Upper lobe of left lung (tissue), 6 donors: ENCODE measurements around the gene PTPRJ. TPM values are rescaled to one million over a fixed set of nuclear protein-coding genes. Genes with fewer than 3 reads are reported as not detected.

Experiments
- ATAC-seq, 2 donors: fragments of 200-7000 bp; cut with Tn5 transposase; one replicate each; pipeline ENCODE4 v1.9.1; 2022; ENCODE audit warnings: mild to moderate bottlenecking in 2 of 2, moderate library complexity in 2 of 2; ENCODE audit not compliant: low FRiP score in 2 of 2
- DNase-seq, 2 donors: peaks; one replicate each; pipeline ENCODE4 v3.0.0-alpha.2; 2019 to 2020
- H3K27ac ChIP-seq, 4 donors: fragments of 200-600 bp; sonication (generic); one replicate each; pipeline ENCODE4 v1.5.1; 2016 to 2019
- H3K27me3 ChIP-seq, 4 donors: fragments of 200-600 bp; sonication (generic); one replicate each; pipeline ENCODE4 v1.5.1; 2017 to 2019
- H3K36me3 ChIP-seq, 4 donors: fragments of 200-600 bp; sonication (generic); one replicate each; pipeline ENCODE4 v1.5.1; 2016 to 2019
- H3K4me1 ChIP-seq, 4 donors: fragments of 200-600 bp; sonication (generic); one replicate each; pipeline ENCODE4 v1.5.1; 2018 to 2019
- H3K4me3 ChIP-seq, 4 donors: fragments of 200-600 bp; sonication (generic); one replicate each; pipeline ENCODE4 v1.5.1; 2017 to 2019; ENCODE audit warnings: mild to moderate bottlenecking in 2 of 4, moderate library complexity in 1 of 4
- H3K9me3 ChIP-seq, 4 donors: fragments of 200-600 bp; sonication (generic); one replicate each; pipeline ENCODE4 v1.5.1; 2018 to 2019
- EP300 ChIP-seq, 4 donors: sonication (generic); formaldehyde crosslinking; IDR thresholded peaks; one replicate each; pipeline ENCODE4 v1.5.1; 2017; ENCODE audit warnings: antibody characterized with exemption in 4 of 4, control low read depth in 2 of 4
- POLR2A ChIP-seq, 4 donors: fragments of 450-650 bp; IDR thresholded peaks; one replicate each; pipeline ENCODE4 v1.5.1; 2016 to 2017; ENCODE audit warnings: antibody characterized with exemption in 4 of 4, mild to moderate bottlenecking in 2 of 4
- POLR2AphosphoS5 ChIP-seq, 2 donors: sonication (generic); formaldehyde crosslinking; IDR thresholded peaks; one replicate each; pipeline ENCODE4 v1.5.1; 2017; ENCODE audit warnings: antibody characterized with exemption in 2 of 2
- WGBS, 2 donors: methylation state at CpG; one replicate each; pipeline ENCODE4 v1.1.5; 2017 to 2018; 5-methylcytosine and 5-hydroxymethylcytosine counted together
- total RNA-seq, 6 donors: library from RNA; depleted of rRNA in 4 of 6; stranded (reverse); fragments of >200 nt in 4 of 6; gene quantifications; one replicate each; pipeline versions ENCODE4 v1.1.0 to v1.2.1, GENCODE V29; 2016 to 2021
- TF ChIP-seq, protein P1 (sequence below), 6 experiments: fragments of 450-650 bp in 4 of 6; fragments of 200-600 bp in 2 of 6; sonication (generic) in 2 of 6; IDR thresholded peaks; one replicate each; pipeline ENCODE4 v1.5.1; 2016 to 2019; ENCODE audit warnings: antibody characterized with exemption in 6 of 6
- donor health status: DM: no; HTN: no; CAD: no; lungs with moderate emphysema.
- donor health status: DM: no; HTN: yes; CAD: no; lungs with severe emphysema.

The PTPRJ gene
- total RNA-seq, 6 donors from 2014 or later, result 17.9 to 50.4 (median 32.9) TPM

DNA sequence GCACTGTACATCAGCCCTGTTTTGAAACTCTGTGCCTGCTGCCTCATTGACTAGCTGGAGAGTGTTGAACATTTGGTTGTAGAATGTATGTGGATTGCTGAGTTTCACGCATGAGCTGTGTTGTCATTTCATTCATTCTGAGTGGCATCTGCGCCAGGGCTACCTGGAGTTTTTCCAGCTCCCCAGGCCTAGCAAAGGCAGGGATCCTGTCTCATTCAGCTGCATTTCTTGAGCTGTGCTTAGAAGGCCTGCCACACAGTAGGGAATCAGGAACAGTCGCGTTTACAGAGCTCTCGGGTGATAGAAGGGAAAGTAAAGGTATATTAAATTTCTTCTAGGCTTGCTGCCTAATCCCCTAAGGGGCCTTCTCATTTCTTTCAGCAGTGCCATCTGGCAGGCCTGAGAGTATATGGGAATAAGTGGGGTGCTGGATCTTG lies 44.3 kb downstream of the PTPRJ start:
- H3K27me3 ChIP-seq, result no peaks in the 10 kb centered on the region
- ATAC-seq, result no peak
- H3K36me3 ChIP-seq, result no peaks in the 10 kb centered on the region
- no peak overlapping the region for H3K4me3 ChIP-seq
- peaks cover 10 to 24% (median 21%) of the 10 kb centered on the region in 4 donors for H3K4me1 ChIP-seq
- 83 to 85% methylated on average over 5 of the region's 5 CpGs for WGBS, 2 donors
- H3K27ac ChIP-seq, result peak overlapping the region in 1 of 4 donors; percentile 70
- H3K9me3 ChIP-seq, result no peaks in the 10 kb centered on the region
- TF ChIP-seq POLR2A (IDR thresholded peaks at IDR 0.05) (no peak), EP300 (IDR thresholded peaks at IDR 0.05) (no peak), POLR2AphosphoS5 (IDR thresholded peaks at IDR 0.05) (no peak)
- TF ChIP-seq, protein P1, sequence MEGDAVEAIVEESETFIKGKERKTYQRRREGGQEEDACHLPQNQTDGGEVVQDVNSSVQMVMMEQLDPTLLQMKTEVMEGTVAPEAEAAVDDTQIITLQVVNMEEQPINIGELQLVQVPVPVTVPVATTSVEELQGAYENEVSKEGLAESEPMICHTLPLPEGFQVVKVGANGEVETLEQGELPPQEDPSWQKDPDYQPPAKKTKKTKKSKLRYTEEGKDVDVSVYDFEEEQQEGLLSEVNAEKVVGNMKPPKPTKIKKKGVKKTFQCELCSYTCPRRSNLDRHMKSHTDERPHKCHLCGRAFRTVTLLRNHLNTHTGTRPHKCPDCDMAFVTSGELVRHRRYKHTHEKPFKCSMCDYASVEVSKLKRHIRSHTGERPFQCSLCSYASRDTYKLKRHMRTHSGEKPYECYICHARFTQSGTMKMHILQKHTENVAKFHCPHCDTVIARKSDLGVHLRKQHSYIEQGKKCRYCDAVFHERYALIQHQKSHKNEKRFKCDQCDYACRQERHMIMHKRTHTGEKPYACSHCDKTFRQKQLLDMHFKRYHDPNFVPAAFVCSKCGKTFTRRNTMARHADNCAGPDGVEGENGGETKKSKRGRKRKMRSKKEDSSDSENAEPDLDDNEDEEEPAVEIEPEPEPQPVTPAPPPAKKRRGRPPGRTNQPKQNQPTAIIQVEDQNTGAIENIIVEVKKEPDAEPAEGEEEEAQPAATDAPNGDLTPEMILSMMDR (IDR thresholded peaks at IDR 0.05), result no peak
- DNase-seq, result no peak

GRCh38 chr11:48025293-48025983 lies 45.1 kb downstream of the PTPRJ start:
- DNase-seq, result no peak
- H3K27ac ChIP-seq, result peak overlapping the region in 2 of 4 donors; percentile 44 to 70
- ATAC-seq, result no peak
- H3K4me3 ChIP-seq, result no peak overlapping the region
- H3K4me1 ChIP-seq, result peaks cover 16 to 28% (median 24%) of the 10 kb centered on the region in 4 donors
- H3K27me3 ChIP-seq, result no peaks in the 10 kb centered on the region
- H3K9me3 ChIP-seq, result no peaks in the 10 kb centered on the region
- no peaks in the 10 kb centered on the region for H3K36me3 ChIP-seq
- WGBS, 2 donors, result 91 to 98% methylated on average over 9 of the region's 9 CpGs
- TF ChIP-seq, protein P1 (IDR thresholded peaks at IDR 0.05), result no peak
- TF ChIP-seq POLR2A (IDR thresholded peaks at IDR 0.05) (no peak), POLR2AphosphoS5 (IDR thresholded peaks at IDR 0.05) (no peak), EP300 (IDR thresholded peaks at IDR 0.05) (no peak)

GRCh38 chr11:48025984-48026340 lies 45.6 kb downstream of the PTPRJ start:
- no peaks in the 10 kb centered on the region for H3K36me3 ChIP-seq
- DNase-seq, result no peak
- peak overlapping the region in 3 of 4 donors; percentile 44 to 70 (median 58) for H3K27ac ChIP-seq
- peak; percentile 29 to 54 for ATAC-seq
- no peak for TF ChIP-seq POLR2A (IDR thresholded peaks at IDR 0.05)
- no peak for TF ChIP-seq EP300 (IDR thresholded peaks at IDR 0.05)
- TF ChIP-seq, protein P1 (IDR thresholded peaks at IDR 0.05), result no peak
- TF ChIP-seq POLR2AphosphoS5 (IDR thresholded peaks at IDR 0.05), result no peak
- H3K4me3 ChIP-seq, result no peak overlapping the region
- no peaks in the 10 kb centered on the region for H3K9me3 ChIP-seq
- 77 to 82% methylated on average over 3 of the region's 3 CpGs for WGBS, 2 donors
- peaks cover 19 to 27% (median 24%) of the 10 kb centered on the region in 4 donors for H3K4me1 ChIP-seq
- no peaks in the 10 kb centered on the region for H3K27me3 ChIP-seq

DNA sequence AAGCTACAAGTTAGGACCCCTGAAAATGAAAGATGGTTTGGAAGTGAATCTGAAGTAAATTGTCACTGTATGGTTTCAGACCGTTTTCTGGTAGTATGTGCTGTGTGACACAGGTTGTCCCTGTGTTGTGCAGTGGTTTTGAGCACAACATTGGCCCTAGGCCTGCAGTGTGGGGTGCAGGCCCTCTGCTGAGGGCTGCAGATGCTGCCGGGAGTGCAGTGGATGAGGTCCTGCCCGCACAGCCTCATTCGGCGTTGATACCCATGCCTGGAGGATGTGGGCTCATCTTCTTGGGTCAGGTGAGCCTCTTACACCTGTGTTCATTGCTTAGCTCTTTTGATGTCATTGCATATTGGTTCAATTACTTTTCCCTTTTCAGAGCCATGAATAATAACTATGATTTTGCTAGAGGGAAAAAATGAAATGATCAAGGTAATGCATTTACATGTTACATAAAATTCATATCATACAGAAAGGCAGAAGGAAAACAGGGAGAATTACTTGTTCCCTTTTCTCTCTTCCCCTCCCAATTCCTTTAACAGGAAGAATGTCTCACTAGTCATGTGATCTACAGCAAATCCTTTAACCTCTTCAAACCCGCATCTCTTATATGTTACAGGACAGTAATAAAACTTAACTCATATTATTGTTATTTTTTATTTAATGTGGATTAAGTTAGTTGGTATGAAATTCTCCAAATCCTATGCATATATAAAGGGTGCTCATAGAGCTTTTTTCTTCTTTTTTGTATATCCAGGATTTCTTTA lies 48.7 kb downstream of the PTPRJ start:
- 56 to 71% methylated on average over 6 of the region's 6 CpGs for WGBS, 2 donors
- ATAC-seq (no peak), DNase-seq (no peak)
- Histone ChIP-seq H3K27me3 (no peaks in the 10 kb centered on the region), H3K27ac (peak overlapping the region in 2 of 4 donors; percentile 48 to 75), H3K4me3 (no peak overlapping the region), H3K4me1 (peaks cover 28 to 46% (median 39%) of the 10 kb centered on the region in 4 donors), H3K9me3 (no peaks in the 10 kb centered on the region), H3K36me3 (no peaks in the 10 kb centered on the region)
- TF ChIP-seq, protein P1 (IDR thresholded peaks at IDR 0.05), result no peak
- no peak for TF ChIP-seq POLR2A (IDR thresholded peaks at IDR 0.05)
- TF ChIP-seq EP300 (IDR thresholded peaks at IDR 0.05), result no peak
- TF ChIP-seq POLR2AphosphoS5 (IDR thresholded peaks at IDR 0.05), result no peak
